B cell (primary cell): ENCODE measurements around the gene ATP10B.

Source experiments
- EZH2 ChIP-seq: IDR thresholded peaks from 2 replicates; pipeline ENCODE4 v1.6.1; 2012; ENCODE audit warnings: borderline replicate concordance, low read depth, mild to moderate bottlenecking, moderate library complexity, low read length; ENCODE audit not compliant: insufficient read depth, poor library complexity, severe bottlenecking
- TF ChIP-seq, protein P1 (sequence below): fragments of 200-600 bp; IDR thresholded peaks from one replicate; pipeline ENCODE4 v1.8.0; 2022; ENCODE audit warnings: antibody characterized with exemption, mild to moderate bottlenecking

DNA sequence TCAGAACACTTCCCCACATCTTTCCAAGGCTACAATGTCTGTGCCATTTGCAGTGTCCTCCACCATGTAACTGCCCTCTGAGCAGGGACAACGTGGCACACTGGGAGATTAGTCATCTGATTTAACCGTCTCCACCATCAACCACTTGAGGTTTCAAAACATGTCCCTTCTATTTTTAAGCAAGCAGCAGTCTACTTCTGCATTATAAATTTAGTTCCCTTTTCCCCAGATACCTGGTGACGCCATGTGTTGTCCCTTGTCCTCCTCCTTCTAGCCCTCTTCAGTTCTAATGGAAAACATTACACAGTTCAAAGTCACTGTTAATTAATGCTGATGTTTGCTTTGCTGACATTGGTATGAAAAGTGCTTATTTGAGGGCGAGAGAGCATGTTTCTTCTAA is 52.8 kb downstream of the ATP10B start:
- TF ChIP-seq, protein P1, sequence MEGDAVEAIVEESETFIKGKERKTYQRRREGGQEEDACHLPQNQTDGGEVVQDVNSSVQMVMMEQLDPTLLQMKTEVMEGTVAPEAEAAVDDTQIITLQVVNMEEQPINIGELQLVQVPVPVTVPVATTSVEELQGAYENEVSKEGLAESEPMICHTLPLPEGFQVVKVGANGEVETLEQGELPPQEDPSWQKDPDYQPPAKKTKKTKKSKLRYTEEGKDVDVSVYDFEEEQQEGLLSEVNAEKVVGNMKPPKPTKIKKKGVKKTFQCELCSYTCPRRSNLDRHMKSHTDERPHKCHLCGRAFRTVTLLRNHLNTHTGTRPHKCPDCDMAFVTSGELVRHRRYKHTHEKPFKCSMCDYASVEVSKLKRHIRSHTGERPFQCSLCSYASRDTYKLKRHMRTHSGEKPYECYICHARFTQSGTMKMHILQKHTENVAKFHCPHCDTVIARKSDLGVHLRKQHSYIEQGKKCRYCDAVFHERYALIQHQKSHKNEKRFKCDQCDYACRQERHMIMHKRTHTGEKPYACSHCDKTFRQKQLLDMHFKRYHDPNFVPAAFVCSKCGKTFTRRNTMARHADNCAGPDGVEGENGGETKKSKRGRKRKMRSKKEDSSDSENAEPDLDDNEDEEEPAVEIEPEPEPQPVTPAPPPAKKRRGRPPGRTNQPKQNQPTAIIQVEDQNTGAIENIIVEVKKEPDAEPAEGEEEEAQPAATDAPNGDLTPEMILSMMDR: no peak
- TF ChIP-seq EZH2: no peak
